ENCODE data around the gene RAB6B. TPM values are rescaled to one million over a fixed set of nuclear protein-coding genes. Genes with fewer than 3 reads are reported as not detected.
A peak's percentile ranks its signal among the peaks of the same experiment; 100 is the strongest.

The RAB6B gene
- total RNA-seq, 1 donor from 2014 or later: 21.2 TPM

DNA sequence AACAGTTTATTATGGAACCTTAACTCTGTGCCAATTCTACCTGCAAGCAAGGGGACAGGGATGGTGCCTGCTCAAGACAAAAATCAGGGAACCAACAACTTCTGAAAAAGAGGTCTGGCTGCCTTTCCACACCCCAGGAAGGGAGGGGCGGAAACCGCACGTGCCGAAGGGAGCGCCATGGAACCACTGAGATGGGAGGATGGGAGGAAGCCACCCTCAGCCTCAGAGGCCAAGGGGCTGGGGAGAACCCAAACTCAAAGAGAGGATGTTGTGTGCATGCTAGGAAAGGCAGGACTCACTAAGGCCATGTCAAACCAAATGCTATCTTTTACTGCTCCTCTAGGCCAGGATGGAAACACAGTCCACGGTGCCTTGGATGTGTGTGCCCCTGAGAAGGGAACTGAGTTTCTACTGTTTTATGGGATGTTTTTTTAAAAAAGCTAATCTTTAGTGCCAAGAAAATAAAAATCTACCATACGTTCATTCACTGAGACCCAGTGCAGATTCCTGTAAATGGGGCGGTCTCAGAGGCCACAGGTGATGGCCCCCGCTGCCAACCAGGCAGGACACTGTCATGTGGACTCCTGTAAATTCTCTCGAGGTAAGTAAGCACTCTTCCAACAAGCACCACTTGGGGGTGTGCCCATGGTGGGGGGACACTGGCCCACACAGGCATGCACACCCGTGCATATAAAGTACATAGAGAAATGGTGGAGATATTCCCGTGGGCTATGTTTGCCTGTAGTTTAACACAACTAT lies 69.5 kb downstream of the RAB6B start:
- TF ChIP-seq, protein P1, sequence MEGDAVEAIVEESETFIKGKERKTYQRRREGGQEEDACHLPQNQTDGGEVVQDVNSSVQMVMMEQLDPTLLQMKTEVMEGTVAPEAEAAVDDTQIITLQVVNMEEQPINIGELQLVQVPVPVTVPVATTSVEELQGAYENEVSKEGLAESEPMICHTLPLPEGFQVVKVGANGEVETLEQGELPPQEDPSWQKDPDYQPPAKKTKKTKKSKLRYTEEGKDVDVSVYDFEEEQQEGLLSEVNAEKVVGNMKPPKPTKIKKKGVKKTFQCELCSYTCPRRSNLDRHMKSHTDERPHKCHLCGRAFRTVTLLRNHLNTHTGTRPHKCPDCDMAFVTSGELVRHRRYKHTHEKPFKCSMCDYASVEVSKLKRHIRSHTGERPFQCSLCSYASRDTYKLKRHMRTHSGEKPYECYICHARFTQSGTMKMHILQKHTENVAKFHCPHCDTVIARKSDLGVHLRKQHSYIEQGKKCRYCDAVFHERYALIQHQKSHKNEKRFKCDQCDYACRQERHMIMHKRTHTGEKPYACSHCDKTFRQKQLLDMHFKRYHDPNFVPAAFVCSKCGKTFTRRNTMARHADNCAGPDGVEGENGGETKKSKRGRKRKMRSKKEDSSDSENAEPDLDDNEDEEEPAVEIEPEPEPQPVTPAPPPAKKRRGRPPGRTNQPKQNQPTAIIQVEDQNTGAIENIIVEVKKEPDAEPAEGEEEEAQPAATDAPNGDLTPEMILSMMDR (conservative IDR thresholded peaks at IDR 0.05): no peak
- Mint-ChIP-seq H3K36me3 (peaks cover 34% of the 10 kb centered on the region), H3K27ac (no peak overlapping the region), H3K27me3 (no peaks in the 10 kb centered on the region), H3K9me3 (no peaks in the 10 kb centered on the region), H3K4me3 (no peak overlapping the region), H3K4me1 (ENCODE audit: unreplicated experiment) (peaks cover 4% of the 10 kb centered on the region)
- no peak for DNase-seq (ENCODE audit: extremely low spot score, unreplicated experiment)

DNA sequence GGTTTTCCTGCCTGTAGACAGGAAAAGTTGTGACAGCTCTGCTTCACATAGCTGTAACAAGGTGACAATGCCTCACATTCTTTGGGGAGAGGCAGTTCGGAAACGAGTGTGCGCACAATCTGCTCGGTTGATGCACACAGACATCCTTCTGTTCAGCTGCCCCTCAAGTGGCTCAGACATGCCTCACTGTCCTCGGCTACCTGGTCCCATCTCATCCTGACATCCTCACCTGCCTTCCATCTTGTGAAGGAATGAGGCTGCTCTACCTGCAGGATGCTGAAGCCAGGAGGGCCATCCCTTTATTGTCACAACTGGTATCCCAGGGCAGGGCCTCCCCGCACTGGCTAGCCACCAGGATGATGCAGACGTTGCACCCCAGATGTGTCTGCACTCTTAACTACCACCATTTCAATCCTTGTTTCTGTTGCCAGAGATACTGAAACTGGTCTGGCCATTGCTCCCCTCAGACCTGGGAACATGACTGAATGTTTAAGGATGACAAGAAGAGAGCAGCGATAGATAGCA lies 70.7 kb downstream of the RAB6B start:
- Mint-ChIP-seq H3K4me1 (ENCODE audit: unreplicated experiment) (peaks cover 4% of the 10 kb centered on the region), H3K9me3 (no peaks in the 10 kb centered on the region), H3K36me3 (peaks cover 40% of the 10 kb centered on the region), H3K4me3 (no peak overlapping the region), H3K27ac (no peak overlapping the region), H3K27me3 (no peaks in the 10 kb centered on the region)
- DNase-seq (ENCODE audit: extremely low spot score, unreplicated experiment): no peak
- TF ChIP-seq, protein P1 (conservative IDR thresholded peaks at IDR 0.05): no peak

DNA sequence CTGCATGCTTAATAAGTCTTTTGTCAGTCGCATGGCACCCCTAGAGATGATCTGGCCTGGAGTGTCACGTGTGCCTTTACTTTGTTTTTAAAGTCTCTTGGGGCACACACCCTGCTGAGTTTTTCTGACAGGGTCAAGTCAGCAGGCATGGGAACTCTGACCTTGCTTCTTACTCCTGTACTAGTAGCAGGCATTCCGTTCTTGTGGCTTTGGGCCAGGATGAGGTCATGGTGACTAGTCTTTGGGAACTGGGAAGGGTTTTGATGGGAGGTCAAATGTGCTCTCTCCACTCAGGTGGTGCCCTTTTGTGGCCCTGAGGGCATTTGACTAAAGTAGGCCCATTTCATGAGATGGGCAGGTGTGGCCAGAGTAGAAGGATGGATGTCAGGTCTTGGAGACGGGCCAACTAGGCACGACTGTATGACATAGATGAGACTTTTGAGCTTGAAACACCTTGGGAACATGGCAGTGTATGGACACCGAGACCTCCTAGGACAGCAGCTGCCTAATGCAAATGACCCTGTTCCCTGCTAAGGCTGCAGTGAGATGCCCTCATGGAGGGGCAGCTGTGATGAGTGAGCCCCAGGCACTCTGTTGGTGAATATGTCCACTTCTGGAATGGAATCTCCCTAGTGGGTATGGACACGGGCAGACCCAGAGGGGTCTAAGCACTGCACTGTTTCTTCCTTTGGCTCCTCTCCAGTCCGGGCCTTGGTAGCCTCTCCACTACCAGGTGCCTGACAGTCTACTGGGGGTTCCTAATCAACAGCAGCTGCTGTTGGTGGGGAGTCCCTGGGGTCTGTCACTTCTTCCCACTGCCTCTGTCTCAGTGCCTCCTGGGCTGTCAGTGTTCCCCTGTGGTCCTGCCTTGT lies 73.7 kb downstream of the RAB6B start:
- TF ChIP-seq, protein P1 (conservative IDR thresholded peaks at IDR 0.05): peak; percentile 22
- Mint-ChIP-seq H3K4me3 (no peak overlapping the region), H3K27me3 (no peaks in the 10 kb centered on the region), H3K36me3 (peaks cover 40% of the 10 kb centered on the region), H3K4me1 (ENCODE audit: unreplicated experiment) (peaks cover 4% of the 10 kb centered on the region), H3K27ac (no peak overlapping the region), H3K9me3 (no peaks in the 10 kb centered on the region)
- DNase-seq (ENCODE audit: extremely low spot score, unreplicated experiment): no peak

- Mint-ChIP-seq H3K36me3 (peaks cover 34% of the 10 kb centered on the region), H3K27ac (peak overlapping the region; percentile 42), H3K4me1 (ENCODE audit: unreplicated experiment) (peaks cover 4% of the 10 kb centered on the region), H3K27me3 (no peaks in the 10 kb centered on the region), H3K9me3 (no peaks in the 10 kb centered on the region), H3K4me3 (no peak overlapping the region)
- DNase-seq (ENCODE audit: extremely low spot score, unreplicated experiment): no peak
- TF ChIP-seq, protein P1 (conservative IDR thresholded peaks at IDR 0.05): no peak
Observed at GRCh38 chr3:133820889-133821675, 74.6 kb downstream of the RAB6B start.

DNA sequence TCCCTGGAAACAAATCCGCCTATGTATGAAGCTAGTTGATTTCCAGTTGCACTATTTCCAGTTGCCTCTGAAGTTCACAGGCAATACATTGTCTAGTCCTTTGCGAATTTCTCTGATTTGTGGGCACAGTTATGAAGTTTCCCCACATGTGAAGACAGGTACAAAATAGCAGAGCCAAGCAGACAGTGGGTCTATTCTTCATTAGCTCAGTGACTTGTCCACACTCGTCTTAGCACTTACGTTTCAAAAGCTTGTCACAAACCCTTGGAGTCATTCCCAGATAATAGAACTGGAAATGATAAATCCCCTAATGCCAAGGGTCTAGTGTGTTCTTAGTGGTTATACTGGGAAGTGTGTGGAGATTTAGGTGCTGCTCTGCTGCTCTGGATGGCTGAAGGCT lies 75.6 kb downstream of the RAB6B start:
- DNase-seq (ENCODE audit: extremely low spot score, unreplicated experiment): no peak
- Mint-ChIP-seq H3K36me3 (peaks cover 34% of the 10 kb centered on the region), H3K4me1 (ENCODE audit: unreplicated experiment) (peaks cover 4% of the 10 kb centered on the region), H3K27ac (peak overlapping the region; percentile 42), H3K27me3 (no peaks in the 10 kb centered on the region), H3K9me3 (no peaks in the 10 kb centered on the region), H3K4me3 (no peak overlapping the region)
- TF ChIP-seq, protein P1 (conservative IDR thresholded peaks at IDR 0.05): no peak
